HG03439 (cell line): ENCODE results near the gene SLC25A30.
"Not testable (repeated sequence)": the region's sequence is repeated elsewhere in the genome, so short reads cannot be mapped to it uniquely, and the experiment has no call there.

Experiments
- ATAC-seq: cut with Tn5 transposase; IDR thresholded peaks from one replicate; pipeline ENCODE4 v1.9.1; 2021; ENCODE audit warnings: mild to moderate bottlenecking, moderate library complexity; ENCODE audit not compliant: unreplicated experiment

SLC25A30 gene

DNA sequence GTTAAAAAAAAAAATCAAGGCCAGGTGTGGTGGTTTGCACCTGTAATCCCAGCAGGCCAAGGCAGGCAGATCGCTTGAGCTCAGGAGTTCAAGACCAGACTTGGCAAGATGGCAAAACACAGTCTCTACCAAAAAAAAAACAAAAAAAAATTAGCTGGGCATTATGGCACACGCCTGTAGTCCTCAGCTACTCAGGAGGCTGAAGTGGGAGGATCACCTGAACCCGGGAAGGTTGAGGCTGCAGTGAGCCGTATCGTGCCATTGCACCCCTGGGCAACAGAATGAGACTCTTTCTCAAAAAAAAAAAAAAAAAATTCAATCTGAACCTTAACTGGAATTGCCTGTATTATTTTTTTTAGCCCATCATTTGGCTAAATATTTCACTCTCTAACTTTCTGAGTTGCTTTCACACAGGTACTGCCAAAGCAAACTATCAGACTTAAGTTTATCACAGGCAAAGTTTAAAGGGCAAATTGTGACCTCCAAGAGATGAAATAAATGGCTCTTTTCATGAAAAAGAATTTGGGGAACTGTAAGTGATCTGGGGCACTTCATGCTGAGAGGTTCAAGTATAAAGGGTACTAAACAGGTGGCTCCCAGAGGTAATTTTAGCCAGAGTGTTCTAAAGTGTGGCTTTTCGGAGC, 14.7 kb upstream of the SLC25A30 start:
- ATAC-seq: no peak

DNA sequence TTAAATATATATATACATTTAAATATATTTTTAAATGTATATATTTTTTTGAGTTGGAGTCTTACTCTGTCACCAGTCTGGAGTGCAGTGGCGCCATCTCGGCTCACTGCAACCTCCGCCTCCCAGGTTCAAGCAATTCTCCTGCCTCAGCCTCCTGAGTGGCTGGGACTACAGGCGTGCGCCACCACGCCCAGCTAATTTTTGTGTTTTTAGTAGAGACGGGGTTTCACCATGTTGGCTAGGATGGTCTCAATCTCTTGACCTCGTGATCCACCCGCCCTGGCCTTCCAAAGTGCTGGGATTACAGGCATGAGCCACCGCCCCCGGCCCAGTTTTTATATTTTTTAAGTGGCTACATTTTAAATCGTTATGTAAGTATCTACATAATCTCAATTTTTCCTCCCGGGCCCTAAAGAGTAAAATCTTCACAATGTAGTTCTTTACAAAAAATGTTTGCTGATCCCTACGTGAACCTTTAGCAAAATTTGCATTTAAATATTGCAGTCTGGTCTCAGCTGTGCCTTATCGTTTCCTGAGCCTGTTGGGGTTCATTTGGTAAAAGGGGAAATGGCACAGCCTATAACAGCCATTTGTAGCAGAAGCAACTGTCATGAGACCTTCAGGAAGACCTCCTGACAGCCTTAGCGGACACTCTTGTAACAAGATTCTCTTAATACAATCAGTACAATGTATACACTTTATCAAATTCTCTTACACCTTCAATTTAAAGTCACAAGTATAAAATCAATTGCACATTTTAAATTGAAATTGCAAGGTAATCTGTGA, 8.1 kb upstream of the SLC25A30 start:
- not testable (repeated sequence) for ATAC-seq

DNA sequence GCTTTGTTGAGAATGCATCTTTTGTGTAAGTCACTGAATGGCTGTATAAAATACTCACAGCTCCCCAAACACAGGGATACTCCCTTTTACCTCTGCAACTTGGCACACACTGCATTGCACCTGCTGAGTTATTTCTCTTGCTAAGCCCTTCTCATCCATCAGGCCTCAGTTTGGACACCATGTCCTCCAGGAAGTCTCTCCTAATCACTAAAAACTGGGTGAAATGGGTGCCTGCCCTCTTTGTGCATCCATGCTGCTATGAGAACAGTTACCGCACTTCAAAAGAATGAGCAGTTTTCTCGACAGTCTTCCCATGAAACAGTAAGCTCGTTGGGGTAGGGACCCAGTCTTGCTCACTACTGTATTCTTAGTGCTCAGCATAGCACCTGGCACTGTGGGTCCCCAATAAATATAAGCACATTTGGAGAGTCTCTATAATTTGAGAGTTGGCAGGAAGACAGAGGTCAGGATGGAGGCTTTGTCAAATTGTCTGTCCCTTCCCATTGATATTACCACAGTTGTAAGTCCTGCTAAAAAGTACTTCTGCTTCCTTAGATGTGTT, 4.6 kb upstream of the SLC25A30 start:
- no peak for ATAC-seq

DNA sequence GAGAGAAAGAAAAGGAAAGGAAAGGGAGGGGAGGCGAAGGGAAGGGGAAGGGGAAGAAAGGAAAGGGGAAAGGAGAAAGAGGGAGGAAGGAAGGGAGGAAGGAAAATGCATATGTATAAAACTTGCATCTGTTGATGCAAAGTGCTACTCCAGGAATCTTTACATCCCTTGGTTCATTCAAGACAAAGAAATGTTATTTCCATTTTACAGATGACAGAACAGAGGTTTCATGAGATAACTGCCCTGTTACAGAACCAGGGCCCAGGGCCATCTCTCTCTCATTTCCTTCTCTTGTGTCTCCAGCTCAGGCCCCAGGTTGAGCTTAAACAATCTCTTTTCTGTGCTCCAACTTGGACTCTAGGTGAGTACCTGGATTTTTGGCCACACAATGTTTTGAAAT, 1.8 kb upstream of the SLC25A30 start:
- no peak for ATAC-seq

DNA sequence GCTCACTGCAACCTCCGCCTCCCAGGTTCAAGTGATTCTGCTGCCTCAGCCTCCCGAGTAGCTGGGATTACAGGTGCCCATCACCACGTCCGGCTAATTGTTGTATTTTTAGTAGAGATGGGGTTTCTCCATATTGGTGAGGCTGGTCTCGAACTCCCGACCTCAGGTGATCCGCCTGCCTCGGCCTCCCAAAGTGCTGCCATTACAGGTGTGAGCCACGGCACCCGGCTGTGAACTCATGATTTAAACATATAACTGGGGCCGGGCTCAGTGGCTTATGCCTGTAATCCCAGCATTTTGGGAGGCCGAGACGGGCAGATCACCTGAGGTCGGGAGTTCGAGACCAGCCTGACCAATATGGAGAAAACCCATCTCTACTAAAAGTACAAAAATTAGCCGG, 1.2 kb upstream of the SLC25A30 start:
- not testable (repeated sequence) for ATAC-seq

DNA sequence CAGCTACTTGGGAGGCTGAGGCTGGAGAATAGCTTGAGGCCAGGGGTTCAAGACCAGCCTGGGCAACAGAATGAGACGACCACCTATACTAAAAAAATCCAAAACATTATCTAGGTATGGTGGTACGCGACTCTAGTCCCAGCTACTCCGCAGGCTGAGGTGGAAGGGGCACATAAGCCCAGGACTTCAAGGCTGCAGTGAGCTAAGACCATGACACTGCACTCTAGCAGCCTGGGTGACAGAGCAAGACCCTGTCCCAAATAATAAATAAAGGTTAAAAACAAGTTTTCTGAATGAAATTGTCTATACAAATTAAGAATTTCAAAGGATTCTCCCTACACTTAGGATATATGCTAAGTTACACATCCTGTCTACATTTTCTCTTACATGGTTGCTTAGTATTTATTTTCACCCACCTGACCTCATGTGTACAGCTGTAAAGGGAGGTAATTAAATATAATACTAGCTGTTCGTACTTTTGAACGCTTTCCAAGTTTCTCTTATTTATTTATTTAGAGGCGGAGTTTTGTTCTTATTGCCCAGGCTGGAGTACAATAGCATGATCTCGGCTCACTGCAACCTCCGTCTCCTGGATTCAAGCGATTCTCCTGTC, 1.6 kb downstream of the SLC25A30 start:
- no peak for ATAC-seq

DNA sequence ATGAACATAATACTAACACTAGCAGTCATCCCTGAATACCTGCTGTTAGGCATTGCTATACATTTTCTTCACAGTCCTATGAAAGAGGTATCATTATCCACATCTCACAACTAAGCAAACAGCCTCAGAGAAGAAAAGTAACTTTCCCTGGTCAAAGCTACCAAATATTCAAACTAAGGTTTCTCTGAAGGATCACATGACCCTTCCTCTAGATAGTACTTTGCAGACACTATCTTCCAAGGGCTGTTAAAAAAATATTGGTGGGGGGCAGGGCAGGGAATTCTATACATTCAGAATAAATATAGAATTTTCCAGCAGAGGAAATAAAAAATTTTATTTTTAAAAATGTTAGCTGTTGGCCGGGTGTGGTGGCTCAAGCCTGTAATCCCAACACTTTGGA, 3.1 kb downstream of the SLC25A30 start:
- ATAC-seq: no peak

DNA sequence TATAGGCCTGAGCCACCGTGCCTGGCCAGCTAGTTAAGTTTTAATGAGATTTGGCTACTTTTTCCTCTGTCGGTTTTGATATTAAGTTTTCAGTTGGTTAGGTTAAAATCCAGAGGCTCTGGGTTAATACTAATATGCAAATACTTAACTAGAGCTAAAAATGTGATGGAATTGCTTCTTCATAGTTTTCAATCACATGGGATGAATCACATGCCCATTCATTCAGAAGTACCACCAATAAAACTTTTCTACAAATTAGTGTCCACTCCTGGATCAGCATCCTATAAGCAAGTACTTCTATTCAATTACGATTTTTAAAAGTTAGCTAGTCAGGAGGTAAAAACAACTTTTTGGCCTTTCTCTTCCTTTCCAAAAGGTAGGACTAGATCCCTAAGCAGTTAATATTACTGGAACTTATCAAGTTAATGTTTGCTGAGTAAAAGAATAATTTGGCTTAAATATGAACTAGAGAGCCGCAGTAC, 4.3 kb downstream of the SLC25A30 start:
- no peak for ATAC-seq

DNA sequence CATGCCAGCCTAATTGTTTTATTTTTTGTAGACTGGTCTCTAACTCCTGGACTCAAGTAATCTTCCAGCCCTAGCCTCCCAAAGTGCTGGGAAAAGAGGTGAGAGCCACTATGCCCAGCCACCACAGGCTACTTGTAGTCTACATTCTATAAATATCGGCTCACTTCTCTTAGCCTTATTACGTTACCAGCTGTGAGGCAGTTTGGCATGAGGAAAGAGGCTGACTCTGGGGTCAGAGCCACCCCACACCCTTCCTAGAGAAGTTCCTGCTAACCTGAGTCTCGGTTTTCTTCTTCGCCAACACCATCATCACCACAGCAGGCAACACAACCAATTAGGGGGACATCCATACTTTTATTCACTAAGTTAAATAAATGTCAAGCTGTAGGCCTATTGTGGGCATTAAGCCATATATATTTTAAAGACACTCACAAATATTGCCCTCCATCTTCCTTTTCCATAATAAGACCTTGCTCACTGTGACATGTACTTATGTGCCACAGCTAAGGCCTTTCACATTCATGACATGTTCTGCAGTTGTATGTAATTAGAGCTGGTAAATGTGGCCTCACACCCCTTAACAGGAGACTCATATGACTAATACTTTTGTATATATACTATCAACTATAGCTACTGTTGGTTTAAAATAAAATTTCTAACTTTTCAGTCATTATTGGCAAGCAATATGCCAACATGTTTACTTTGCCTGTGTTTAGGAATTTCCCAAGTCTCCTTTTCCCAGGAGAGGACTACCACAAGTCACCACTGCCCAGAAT, 5.7 kb downstream of the SLC25A30 start:
- ATAC-seq: no peak

DNA sequence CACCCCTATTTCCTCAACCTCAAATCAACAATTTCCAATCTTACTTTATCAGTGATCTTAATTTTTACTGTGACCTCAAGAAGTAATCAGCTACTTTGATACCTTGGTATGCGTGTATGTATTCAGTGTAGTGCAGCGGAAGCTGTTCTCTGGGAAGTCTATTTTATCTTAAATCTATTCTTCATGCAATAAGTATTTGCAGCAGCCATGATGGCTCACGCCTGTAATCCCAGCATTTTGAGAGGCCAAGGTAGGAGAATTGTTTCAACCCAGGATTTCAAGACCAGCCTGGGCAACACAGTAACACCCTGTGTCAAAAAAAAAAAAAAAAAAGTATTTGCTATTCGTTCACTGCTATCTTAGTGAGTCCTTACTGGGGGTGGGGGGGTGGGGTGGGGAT, 6.5 kb downstream of the SLC25A30 start:
- ATAC-seq: no peak

DNA sequence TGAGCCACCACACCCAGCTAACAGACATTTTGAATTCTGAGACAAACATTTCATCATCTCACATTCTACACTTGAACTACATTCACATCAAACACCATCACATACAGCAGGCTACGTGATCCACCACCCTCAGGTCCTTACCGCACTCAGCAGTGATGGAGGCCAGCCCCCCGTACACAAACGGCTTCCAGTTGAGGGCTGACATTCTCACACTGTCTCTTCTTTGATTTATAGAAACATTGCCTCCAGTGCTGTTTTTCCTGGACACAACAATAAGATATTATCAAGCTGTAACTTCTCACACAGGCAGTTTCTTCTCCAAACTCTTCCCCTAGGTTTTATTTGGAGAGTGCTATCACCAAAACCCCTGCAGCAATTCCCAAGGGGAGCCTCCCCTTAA, 7.0 kb downstream of the SLC25A30 start:
- no peak for ATAC-seq

DNA sequence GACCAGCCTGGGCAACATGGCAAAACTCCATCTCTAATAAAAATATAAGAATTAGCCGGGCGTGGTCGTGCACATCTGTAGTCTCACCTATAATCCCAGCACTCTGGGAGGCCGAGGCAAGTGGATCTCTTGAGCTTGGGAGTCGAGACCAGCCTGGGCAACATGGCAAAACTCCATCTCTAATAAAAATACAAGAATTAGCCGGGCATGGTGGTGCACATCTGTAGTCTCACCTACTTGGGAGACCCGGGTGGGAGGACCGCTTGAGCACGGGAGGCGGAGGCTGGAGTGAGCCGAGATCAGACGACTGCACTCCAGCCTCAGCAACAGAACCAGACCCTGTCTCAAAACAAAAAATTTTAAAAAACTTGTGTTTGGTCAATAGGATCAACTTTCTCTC, 7.7 kb downstream of the SLC25A30 start:
- ATAC-seq: no peak

DNA sequence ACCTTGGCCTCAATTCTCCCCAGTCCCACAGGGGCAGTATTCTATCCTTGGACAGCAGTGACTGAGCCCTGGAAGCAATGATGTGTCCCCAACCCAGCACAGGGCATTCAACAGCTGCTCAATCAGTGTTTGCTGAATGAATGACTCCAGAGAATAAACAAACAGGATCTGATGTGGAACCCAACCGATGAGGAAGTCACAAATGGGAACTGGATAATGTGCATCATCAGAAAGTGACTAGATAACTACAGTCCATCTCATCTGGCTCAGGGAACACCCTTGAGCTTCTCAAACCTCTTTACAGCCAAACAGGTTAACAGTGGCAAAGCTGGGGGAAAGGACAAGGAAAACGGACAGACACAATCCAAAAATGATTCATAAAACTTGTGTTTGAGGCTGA, 8.2 kb downstream of the SLC25A30 start:
- ATAC-seq: no peak

DNA sequence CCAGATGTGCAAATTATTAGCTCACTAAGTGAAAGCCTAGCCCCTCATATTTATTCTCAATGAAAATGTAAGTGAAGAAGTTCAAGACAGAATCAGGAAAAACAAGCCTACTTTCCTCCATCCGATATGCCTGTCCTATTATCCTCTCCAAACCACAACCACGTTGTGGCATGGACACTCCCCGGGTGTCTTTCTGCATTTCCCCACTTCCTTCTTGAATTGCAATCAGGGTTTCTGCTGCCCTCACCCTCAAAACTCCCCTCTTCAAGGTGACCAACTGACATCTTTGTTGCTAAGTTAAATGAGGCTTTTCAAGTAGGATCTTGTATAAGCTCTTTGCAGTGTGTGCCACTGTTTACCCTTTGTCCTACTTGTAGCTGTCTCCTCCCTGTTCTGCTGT, 11.8 kb downstream of the SLC25A30 start:
- ATAC-seq: no peak

DNA sequence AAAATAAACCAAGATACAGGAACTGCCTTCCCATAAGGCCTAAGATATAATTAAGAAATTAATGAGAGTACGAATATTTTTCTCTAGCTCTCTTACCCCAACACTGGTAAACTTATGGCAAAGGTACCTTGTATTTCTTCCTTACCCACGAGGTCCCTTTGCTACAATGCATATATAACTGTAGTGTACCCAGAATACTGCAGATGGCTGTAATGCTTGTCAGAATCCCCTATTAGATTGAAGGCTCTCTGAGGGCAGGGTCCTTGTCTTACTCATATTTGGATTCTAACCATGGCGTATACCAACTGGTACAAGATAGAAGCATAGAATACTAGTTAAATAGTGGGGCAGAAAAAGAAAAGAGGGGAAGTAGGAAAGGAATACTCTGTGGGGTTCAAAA, 15.1 kb downstream of the SLC25A30 start:
- no peak for ATAC-seq

DNA sequence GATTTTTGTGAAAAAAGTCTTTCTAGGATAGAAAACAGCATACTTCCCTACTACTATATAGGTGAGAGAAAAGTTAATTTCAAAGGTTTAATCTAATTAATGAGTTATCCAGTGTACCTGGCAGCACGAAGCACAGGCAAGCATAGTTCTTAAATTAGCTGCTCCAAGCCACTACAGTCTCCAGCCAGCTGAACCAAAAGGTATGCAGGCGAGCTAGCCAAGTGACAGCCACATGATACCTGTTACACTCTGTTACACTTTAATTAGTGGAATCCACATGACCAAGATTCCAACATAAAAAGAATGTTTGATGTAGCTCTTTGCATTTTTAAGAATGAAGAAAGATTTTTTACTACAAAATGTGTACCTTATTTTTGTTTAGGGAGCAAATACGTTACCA, 15.5 kb downstream of the SLC25A30 start:
- no peak for ATAC-seq

DNA sequence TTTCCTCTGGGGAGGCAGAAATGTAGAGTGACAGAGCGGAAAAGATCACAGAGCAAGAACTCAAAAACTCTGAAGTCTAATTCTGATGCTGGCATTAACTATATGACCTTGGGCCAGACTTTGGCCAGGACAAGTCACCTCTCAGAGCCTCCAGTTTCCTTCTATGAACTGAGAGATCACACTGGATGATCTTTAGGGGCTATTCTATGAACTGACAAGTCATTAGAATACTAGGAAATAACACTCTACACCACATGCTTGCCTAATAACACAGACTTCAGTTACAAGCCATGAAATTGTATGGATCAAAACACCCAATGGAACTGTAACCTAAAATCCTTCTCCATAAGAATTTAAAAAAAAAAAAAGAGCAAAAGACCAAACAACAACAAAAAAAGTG, 16.9 kb downstream of the SLC25A30 start:
- ATAC-seq: no peak

DNA sequence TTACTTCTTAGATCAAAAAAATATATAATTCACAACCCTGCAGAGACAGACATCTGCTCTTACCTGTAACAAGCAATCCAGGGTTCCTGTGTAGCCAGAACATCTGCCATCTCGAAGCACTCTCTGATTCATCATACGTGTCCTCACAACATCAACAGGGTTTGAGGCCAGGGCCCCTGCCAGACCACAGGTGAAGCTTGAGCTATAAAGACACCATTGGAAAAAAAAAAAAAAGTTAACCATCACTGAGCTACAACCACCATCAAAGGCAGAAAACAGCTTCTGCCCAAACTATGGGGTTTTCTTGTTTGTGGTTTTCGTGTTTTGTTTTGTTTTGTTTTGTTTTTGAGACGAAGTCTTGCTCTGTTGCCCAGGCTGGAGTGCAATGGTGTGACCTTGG, 19.3 kb downstream of the SLC25A30 start:
- ATAC-seq: no peak

DNA sequence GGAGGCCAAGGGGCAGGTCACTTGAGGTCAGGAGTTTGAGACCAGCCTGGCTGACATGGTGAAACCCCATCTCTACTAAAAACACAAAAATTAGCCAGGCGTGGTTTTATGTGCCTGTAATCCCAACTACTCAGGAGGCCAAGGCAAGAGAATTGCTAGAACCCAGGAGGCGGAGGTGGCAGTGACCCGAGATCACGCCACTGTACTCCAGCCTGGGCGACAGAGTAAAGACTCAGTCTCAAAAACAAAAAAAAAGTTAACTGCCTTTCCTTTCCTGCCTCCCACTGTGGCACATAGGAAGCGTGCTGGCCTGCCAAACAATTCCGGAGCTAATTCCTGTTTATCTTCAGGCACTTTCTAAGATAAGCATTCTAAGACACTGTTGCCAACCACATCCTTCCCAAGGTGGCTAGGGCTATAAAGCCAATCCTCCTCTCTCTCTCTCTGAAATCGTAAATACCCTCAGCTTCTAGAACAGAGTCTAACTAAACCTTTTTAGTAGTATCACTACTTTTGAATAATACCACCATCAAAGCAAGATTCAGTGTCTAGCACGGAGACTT, 21.6 kb downstream of the SLC25A30 start:
- ATAC-seq: no peak

DNA sequence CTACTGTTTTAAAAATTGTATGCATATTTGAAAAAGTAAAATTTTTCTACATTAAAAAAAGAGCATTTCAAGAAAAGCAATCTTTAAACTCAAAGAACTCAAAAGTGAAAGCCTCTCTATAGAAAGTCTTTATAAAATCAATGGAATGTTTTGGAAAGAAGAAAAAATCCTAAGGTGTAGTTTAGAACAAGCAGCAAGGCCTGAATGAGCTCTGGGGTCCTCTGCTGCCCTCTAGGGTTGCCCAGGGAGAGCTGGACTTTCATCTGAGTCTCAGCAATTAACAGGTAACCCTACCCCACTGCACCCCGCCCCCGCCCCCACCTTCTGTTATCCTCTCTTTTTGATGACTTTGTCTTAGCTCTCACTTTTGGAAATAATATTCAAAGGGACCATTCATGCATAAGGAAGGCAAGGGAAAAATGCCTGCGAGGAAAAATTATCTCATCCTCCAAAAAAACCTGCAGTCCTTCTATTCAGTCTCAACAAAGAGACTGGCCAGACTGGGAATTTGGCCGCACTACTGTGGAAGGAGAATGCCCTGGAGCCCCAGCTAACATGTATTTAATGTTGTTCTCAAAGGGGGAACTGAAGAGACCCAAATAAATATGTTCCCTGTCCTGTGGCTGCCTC, 24.1 kb downstream of the SLC25A30 start:
- no peak for ATAC-seq
